ENCODE results near the gene EDC3.
"Not testable (repeated sequence)": the region's sequence is repeated elsewhere in the genome, so short reads cannot be mapped to it uniquely, and the experiment has no call there.

Gene EDC3

DNA sequence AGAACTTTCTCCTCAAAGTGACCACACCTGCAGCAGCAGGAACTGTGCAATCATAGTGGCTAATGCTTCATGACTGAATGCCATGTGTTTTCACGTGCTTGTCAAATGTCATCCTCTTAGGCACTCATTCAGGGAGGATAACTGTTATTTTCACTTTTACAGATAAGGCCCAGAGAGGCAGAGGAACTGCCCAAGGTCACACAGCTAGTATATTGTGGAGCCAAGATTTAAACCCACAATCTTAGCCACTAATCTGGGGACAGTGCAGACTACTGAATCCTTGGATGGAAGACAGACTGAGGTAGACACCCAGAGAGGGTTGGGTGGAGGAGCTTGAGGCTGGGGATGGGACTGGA lies 90.1 kb downstream of the EDC3 start:
- no peak for FAIRE-seq

- no peak for FAIRE-seq
Observed at GRCh38 chr15:74604983-74605794, 90.6 kb downstream of the EDC3 start.

DNA sequence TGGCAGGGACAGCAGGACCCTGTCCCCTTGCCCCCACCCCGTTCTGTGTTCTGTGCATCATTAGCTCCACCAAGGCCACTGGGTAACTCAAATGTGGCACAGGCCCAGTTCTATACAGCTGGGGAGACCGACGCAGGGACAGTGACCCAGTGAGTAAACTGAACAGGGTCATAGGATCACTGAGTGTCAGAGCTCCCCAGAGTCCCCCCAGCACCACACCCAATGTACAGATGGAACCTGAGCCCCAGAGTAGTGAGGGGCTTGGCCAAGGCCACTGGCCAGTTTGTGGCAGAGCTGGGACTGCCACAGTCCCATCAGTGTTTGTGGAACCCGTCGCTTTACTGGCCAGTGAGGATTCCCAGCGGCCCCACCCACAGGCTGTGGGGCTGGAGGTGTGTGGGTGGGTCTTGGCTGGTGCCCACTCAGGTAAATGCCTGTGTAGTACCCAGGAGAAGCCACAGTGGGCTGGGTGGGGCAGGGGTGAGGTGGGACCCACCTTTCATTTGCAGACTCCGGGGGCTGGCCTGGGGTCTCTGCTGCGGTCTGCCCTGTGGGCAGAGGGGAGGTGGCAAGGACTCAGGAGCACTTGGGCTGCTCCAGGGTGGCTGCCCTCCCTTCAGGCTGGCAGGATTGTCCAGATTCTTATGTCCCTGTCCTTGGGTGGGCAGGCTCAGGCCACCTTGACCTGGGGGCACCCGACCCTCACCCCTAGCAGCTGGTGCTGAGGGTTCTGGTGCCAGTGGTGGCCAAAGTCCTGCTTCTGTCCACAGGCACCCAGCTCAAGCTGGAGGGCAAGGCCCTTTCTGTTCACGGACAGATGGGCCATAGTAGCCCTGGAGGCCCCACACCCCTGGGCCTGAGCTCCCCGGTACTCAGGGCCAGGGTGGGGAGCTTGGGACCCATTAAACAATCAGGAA lies 91.8 kb downstream of the EDC3 start:
- FAIRE-seq, result no peak

- FAIRE-seq, result no peak
Observed at GRCh38 chr15:74603026-74603788, 92.6 kb downstream of the EDC3 start.

DNA sequence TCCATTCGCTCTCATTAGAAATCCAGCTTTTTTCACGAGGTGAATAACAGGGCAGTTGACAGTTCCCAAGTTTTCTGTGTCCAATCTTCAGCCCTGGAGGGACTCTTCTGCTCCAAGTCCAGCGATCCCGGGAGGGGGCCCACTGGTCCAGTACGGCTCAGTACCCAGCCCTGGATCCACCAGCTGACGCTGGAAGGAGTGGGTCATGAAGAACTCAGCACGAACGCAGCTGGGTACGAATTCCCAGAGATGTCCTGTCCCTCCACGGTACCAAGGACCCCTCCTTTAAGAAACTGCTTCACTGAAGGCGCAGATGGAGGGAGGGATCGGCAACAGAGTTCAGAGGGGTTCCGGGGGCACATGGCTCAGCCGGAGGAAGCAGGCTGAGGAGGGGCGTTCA lies 96.7 kb downstream of the EDC3 start:
- no peak for FAIRE-seq

DNA sequence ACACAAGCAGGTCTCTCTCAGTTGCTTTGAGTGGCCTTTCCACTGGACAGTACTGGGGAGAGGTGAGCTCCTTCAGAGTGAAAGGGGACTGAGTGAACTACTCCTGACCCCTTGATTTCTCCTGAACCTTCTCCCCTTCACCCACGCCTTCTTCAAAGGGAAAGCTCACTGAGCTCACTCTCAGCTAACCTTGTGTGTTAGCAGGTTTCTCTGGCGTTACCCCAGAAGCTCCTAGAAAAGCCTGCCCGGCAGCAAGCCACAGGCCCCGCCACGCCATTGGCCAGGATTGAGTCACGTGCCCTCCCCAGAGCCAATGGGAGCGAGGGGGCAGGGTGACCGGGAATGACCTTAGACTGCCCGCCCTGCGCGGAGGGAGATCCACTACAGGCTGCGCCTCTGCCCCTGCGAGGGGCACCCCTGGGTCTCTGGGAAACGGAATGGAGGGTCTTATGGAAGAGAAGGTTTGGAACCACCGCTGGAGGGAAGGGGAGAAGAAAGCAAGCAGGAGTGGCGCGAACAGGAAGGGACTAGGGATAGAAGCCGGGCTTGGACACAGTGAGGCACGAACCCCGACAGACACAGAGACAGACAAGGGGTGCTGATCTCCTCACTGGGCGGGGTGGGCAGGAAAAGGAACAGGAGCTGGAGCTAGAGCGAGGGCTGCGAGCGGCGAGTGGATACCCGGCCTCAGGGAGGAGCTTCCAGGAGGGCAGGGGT lies 97.5 kb downstream of the EDC3 start:
- FAIRE-seq, result no peak

- not testable (repeated sequence) for FAIRE-seq
Observed at GRCh38 chr15:74597146-74597705, 98.6 kb downstream of the EDC3 start.

GRCh38 chr15:74596736-74597135 lies 99.1 kb downstream of the EDC3 start:
- FAIRE-seq, result not testable (repeated sequence)

DNA sequence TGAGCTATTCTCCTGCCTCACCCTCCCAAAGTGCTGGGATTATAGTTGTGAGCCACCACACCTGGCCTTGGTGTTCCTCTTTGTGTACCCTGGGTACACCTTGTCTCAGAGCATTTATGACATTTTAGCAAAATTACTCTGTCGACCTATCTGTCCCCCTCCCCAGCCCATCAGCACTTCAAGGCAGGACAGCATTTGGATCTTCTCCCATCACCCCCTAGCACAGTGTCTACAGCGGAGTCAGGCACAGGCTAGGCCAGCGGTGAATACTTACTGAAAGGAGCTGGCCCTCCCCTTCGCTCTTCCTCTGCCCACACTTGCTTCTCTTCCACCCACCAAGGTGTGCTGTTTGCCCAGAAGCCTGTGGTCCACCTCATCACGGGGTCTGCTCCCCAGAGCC lies 100.6 kb downstream of the EDC3 start:
- FAIRE-seq, result no peak

DNA sequence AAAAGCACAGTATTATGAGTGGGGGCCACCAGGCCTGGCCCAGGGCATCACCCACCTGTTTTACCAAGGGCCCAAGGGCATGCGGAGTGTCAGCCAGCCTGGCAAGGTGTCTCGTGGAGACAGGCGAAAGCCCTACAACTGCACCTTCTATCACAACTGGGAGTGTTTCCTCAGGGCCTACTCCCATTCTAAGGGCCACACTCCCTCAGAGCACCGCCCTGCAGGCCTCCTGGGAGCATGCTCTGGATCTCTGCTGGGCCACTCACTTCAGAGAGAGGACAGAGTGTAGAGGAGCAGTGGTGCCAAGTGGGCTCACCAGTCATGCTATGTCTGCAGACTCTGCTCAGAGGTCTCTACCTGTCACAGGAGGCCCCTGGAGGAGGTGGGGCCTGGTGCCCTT lies 101.4 kb downstream of the EDC3 start:
- no peak for FAIRE-seq

GRCh38 chr15:74593122-74593521 lies 102.7 kb downstream of the EDC3 start:
- no peak for FAIRE-seq

DNA sequence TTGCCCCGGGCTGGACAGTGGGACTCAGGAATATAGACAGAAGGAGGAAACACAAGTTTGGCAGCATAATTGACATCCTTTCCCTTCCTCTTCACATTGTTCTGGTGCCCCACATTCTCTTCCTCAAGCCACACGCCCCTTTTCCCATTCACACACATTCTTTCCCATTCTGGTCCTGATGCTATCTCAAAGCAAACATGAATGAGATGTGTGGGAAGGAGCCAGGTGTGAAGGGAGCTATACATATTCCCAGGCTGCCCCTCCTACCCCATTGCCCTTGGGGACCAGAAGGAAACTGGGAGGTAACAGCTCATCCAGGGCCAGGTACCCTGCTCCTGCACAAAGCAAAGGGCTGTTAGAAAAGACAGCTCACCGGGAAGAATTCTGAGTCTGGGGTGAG lies 103.6 kb downstream of the EDC3 start:
- no peak for FAIRE-seq

DNA sequence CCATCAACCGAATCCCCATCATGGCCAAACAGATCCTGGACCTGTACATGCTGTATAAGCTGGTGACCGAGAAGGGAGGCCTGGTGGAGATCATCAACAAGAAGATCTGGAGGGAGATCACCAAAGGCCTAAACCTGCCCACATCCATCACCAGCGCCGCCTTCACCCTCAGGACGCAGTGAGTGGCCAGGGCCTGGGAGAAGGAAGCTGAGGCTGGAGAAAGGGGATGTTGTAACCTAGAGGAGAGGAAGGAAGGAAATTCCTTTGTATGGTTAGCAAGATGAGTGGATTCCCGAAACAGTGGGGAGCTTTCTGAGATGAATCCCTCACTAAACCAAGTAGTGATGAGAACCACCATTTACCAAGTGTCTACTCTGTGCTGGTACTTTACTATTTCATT lies 106.0 kb downstream of the EDC3 start:
- no peak for FAIRE-seq

GRCh38 chr15:74585857-74586256 lies 110.0 kb downstream of the EDC3 start:
- no peak for FAIRE-seq

DNA sequence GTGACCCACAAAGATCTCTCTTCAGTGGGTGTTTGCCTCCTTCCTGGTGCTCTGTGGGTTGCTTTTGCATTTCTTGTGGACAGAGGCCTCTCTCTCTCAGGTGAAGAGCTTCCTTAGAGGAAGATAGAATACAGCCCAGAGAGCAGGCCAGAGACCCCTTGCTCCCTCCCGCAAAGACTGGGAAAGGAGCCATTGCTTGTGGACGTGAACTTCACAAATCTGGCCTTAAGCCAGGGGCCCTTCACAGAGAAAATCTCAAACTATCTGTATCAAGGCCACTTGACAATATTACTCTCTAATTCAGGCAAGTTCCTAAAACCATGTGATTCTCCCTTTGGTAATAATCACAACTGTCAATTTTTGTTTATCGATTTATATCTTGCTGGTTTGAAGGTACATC lies 110.6 kb downstream of the EDC3 start:
- no peak for FAIRE-seq

DNA sequence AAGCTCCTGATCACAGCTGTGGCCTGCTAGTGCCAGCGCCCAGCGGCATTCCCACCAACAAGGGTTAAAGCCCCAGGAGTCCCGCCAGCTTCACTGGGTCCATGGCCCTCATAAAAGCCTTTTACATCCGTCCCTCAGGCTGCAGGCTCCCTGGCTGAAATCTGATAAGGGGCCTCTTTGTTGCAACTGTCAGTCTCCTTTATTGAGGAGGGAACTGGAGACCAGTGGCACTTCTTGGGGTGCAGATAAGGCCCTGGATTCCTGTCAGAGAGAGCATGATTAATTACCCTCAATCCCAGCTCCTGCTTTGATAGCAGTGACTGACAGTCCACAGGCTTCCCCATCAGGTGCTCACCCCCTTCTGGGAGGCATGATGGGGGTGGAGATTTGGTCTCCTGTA lies 111.0 kb downstream of the EDC3 start:
- no peak for FAIRE-seq

DNA sequence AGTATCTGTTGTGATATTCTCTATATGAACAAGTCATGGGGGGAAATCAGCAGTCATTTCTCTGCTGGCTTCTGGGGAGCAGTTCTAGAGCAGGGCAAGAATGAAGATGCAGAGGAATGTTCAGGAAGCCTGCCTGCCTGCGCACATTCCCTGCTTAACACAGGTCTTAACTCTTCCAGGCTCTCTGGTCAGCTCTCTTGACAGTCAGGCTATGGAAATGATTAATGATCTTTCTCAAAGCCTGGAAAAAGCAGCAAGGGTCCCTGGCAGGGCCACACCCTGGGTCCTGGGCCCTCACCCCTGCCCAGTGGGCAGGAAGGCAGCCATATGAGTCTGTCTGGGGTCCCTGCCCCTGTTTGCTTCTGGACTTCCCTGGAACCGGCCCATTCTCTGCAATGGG lies 111.6 kb downstream of the EDC3 start:
- no peak for FAIRE-seq
